ENCODE results near the gene OGDH.
"Not testable (repeated sequence)": the region's sequence is repeated elsewhere in the genome, so short reads cannot be mapped to it uniquely, and the experiment has no call there.

The OGDH gene

DNA sequence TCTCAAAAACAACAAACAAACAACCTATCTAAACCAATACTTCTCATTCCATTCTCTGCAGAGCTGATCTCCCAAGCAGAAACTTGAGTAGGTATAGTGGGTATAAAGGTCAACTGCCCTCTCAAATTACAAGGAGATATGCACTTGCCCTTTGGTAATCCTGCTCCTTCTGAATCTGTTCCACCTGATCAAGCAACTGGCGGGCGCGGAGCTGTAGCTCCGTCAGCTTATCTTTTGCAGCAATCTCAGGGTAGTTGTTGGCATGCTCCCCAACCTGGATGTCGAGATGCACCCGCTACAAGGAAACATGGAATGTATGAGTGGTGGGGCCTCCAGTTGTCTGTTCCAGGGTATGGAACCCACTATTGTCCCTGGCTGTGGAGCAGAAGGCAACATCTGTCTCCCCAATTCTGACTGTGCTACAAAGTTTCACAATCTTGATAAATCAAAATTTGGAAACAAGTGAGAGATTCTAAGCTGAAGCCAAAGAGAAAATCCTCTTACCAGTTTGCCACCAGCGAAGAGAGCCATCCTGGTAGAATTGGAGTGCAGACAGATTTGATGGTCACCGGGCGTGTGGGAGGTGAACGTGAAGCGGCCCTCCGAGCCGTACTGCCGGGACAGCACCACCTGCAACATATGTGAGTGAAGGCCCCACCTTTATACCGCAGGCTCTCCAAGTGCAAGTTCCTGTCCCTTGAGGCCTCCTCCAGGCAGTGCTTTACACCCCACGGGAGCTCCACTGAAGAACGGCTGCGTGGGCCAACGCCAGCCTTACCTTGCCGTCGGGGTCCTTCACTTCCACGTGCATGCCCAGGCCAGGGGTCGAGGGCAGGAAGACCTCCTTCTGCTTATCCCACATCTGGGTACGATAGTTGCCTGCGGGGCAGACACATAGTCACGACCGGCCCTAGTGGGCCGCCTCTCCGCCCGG is 25.2 kb upstream of the OGDH start:
- DNase-seq (ENCODE audit: low spot score) = no peak
- no peak for FAIRE-seq

DNA sequence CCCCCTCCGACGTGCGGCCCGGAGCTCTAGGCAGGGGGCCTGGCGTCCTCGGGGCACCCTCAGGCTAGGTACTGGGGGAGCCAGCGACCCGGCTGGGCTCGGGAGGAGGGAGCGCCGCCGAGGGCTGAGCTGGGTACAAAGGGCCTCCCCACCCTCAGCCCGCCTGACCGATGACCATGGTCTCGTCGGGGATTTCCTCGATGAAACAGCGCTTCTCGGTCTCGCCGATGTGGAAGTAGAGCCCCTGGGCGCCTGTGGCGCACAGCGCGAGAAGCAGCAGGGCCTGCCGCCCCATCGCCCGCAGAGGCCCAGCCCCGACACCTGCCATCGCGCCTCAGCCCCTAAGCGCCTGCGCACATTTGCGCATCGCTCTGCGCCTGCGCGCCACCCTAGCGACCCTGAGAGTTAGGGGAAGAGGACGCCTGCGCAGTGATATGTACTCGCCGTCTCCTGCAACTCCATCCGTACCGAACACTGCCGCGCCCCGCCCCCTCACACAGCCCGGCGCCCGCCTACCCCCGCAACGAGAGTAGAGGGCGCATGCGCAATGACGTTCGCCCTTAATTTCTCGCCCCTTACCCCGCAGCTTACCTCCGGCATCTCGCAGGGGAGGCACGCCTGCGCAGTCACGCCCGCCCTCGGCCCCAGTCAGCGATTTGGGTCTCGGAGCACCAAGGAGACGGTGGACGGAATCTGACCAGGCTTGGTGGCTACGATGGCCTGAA is 24.4 kb upstream of the OGDH start, which contains the start of gene TMED4:
Gene TMED4 (minus strand): TSS at position 353 of the 725 bp plus-strand sequence. CDS start 25 bp downstream, at position 328.
- DNase-seq (ENCODE audit: low spot score) (peak; percentile 100), FAIRE-seq (peak; percentile 98)

GRCh38 chr7:44583146-44583865 is 23.1 kb upstream of the OGDH start:
- DNase-seq (ENCODE audit: low spot score) (no peak), FAIRE-seq (no peak)

DNA sequence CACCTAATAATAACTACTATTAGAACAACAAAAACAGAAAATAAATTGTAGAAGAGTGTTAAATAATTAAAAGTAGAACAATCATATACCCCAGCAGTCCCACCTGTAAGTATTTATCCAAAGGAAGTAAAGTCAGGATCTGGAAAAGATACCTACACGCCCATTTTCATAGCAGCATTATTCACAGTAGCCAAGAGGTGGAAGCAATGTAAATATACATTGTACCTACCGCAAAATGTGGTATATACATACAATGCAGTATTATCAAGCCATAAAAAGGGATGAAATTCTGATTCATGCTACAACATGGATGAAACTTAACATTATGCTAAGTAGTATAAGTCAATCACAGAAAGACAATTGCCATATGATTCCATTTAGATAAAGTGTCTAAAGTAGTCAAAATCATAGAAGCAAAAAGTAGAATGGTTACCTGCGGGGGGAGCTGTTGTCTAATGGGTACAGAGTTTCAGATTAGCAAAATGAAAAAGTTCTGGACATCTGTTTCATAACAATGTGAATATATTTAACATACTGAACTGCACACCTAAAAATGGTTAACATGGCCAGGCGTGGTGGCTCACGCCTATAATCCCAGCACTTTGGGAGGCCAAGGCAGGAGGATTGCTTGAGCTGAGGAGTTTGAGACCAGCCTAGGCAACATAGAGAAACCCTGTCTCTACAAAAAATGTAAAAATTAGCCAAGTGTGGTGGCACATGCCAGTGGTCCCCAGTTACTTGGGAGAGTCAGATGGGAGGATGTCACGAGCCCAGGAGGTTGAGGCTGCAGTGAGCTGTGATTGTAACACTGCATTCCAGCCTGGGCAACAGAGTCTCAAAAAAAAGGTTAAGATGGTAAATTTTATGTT is 18.4 kb upstream of the OGDH start:
- FAIRE-seq (peak; percentile 74), DNase-seq (ENCODE audit: low spot score) (no peak)

- FAIRE-seq = no peak
- DNase-seq (ENCODE audit: low spot score) = no peak
These were observed 15.5 kb upstream of the OGDH start for GRCh38 chr7:44590910-44591309.

DNA sequence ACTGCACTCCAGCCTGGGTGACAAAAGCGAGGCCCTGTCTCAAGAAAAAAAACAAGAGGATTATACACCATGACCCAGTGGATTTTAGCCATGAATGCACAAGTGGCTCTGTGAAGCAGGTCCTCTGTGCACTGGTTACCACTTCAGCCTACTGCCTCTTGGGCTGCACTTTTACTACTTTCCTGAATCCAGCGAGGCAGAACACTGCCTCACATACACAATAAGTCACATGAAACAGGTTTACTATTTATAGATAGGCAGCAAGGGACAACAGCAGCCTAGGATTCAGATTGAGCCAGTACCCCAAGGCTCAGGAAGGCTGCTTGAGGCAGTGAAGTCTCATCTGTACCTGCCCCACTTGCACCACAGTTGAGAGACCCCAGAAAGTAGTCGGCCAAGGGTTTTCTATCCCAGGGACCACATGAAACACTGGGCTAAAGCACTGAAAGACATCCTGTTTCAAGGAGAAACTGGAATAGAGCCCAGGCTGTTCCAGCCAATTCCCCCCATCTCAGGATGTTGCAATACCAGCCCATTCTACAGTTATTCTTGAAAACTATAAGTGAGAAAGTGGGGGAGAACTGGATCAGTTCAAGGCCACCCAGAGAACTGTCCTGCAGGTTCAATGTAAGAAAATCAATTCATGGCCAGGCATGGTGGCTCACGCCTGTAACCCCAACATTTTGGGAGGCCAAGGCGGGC is 10.3 kb upstream of the OGDH start:
- no peak for FAIRE-seq
- no peak for DNase-seq (ENCODE audit: low spot score)

DNA sequence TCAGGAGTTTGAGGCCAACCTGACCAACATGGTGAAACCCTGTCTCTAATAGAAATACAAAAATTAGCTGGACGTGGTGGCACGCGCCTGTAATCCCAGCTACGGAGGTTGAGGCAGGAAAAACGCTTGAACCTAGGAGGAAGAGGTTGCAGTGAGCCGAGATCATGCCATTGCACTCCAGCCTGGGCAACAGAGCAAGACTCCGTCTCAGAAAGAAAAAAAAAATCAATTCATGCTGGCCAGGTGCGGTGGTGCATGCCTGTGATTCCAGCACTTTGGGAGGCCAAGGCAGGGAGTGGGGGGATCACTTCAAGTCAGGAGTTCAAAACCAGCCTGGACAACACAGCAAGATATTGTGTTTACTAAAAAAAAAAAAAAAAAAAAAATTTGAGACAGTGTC is 9.2 kb upstream of the OGDH start:
- DNase-seq (ENCODE audit: low spot score); FAIRE-seq: not testable (repeated sequence)

GRCh38 chr7:44599222-44599621 is 7.2 kb upstream of the OGDH start:
- DNase-seq (ENCODE audit: low spot score) (no peak), FAIRE-seq (no peak)

DNA sequence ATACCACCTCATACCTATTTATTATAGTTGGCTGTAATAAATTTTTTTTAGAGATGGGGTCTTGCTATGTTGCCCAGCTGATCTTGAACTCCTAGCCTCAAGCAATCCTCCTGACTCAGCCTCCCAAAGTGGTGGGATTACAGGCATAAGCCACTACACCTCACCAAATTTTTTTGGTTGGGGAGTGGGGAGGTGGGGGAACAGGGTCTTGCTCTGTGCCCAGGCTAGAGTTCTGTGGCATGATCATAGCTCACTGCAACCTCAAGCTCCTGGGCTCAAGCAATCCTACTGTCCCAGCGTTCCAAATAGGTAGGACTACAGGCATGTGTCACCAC is 3.9 kb upstream of the OGDH start:
- DNase-seq (ENCODE audit: low spot score) = no peak

GRCh38 chr7:44603193-44603592 is 3.2 kb upstream of the OGDH start:
- DNase-seq (ENCODE audit: low spot score) (no peak), FAIRE-seq (no peak)

More for the DNA sequence above, 3.9 kb upstream of the OGDH start:
- no peak for FAIRE-seq

- DNase-seq (ENCODE audit: low spot score) (no peak), FAIRE-seq (no peak)
These were observed 1.5 kb upstream of the OGDH start for GRCh38 chr7:44604941-44605340.

DNA sequence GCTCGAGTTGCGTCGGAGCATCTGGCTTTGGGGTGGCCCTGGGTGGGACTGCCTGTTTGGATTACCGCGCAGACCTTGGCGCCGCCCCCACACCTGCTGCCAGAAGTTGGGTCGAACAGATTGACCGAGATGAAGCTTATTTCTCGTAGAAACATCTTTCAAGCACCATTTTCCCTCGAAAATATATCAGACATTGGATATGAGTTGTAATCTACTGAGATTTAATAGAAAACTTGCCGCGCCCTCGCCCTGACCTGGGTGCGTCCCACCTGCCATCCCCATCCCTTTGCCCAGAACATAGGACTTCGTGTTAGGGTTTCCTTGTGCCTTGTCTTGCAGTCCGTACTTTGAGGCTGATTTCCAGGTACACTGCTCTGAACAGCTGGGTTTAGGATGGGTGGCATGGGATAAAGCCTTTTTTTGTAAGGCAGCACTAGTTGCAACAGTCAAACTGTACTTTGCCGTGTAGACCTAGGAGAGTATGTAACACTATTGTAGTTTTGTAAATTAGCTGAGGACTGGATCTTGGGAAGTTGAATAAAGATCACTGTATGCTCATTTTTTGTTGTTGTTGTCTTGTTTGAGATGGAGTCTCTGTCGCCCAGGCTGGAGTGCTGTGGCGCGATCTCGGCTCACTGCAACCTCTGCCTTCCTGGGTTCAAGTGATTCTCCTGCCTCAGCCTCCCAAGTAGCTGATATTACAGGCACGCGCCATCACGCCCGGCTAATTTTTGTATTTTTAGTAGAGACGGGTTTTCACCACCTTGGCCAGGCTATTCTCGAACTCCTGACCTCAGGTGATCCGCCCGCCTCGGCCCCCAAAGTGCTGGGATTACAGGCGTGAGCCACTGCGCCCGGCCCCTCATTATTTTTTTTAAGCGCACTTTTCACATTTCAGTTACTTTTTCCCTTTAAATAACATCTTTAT is 978 bp downstream of the OGDH start:
- no peak for FAIRE-seq

DNA sequence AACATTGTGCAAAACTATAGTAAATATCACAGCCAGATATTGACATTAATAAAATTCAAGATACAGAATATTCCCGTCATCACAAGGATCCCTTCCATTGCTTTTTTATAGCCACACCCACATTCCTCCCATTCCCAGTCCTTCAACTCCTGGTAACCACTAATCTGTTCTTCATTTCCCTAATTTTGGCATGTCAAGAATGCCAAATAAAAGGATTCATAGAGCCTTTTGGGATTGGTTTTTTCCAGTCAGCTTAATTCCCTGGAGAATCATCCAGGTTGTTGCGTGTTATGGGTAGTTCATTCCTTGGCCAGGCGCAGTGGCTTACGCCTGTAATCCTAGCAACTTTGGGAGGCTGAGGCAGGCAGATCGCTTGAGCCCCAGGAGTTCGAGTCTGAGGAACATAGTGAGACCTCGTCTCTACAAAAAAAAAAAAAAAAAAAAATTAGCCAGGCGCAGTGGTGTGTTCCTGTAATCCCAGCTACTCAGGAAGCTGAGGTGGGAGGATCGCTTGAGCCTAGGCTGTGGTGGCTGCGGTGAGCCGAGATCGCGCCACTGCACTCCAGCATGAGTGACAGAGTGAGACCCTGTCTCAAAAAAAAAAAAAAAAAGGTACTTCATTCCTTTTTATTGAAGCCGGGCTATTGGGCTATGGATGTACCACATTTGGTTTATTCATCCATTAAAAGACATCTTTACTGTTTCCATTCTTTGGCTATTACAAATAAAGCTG is 2.7 kb downstream of the OGDH start:
- FAIRE-seq (no peak), DNase-seq (ENCODE audit: low spot score) (no peak)

More for the DNA sequence above, 978 bp downstream of the OGDH start:
- DNase-seq (ENCODE audit: low spot score) = no peak

DNA sequence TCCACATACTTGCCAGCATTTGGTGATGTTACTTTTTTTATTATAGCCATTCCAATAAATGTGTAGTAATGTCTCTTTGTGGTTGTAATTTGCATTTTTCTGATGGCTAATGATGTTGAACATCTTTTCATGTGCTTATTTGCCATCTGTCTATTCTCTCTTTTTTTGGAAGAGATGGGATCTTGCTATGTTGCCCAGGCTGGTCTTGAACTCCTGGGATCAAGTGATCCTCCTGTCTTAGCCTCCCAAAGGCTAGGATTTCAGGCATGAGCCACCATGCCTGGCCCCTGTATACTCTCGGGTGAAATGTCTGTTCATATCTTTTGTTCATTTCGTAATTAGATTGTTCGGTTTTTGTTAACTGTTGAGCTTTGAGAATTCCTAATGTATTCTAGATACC is 3.4 kb downstream of the OGDH start:
- FAIRE-seq (no peak), DNase-seq (ENCODE audit: low spot score) (no peak)

DNA sequence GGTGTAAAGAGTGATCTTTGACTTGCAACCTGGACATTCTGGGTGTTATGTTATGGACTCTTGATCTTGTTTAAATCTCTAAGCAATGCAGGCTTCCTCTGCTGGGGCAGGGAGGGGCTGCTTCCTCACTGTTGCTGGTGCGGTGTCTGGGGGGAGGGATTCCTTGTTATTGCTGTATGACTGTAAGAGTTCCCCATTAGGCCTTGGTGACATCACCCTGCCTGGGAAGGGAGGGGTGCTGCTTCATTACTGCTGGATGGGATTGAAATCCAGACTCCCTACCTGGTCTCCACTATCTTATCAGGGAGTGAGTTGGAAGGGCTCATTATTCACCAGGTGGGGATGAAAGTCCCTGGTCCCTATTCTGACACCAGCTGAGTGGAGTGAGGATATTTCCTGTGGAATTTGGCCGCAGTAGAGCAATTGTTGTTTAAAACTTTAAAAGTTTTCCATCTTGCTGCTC is 8.8 kb downstream of the OGDH start:
- DNase-seq (ENCODE audit: low spot score) = no peak
- FAIRE-seq = no peak

- DNase-seq (ENCODE audit: low spot score) = no peak
- FAIRE-seq = no peak
These were observed 9.4 kb downstream of the OGDH start for GRCh38 chr7:44615793-44616192.

DNA sequence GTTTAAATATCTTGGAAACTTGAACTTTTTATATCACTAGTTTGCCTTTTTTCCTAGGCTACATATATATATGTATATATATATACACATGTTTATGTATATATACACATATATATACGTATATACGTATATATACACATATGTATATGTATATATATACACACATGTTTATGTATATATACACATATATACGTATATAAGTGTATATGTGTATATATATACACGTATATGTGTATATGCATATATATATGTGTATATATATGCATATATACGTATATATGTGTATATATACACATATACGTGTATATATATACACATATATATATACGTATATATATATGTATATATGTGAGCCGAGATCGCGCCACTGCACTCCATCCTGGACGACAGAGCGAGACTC is 10.1 kb downstream of the OGDH start:
- FAIRE-seq (no peak), DNase-seq (ENCODE audit: low spot score) (no peak)

DNA sequence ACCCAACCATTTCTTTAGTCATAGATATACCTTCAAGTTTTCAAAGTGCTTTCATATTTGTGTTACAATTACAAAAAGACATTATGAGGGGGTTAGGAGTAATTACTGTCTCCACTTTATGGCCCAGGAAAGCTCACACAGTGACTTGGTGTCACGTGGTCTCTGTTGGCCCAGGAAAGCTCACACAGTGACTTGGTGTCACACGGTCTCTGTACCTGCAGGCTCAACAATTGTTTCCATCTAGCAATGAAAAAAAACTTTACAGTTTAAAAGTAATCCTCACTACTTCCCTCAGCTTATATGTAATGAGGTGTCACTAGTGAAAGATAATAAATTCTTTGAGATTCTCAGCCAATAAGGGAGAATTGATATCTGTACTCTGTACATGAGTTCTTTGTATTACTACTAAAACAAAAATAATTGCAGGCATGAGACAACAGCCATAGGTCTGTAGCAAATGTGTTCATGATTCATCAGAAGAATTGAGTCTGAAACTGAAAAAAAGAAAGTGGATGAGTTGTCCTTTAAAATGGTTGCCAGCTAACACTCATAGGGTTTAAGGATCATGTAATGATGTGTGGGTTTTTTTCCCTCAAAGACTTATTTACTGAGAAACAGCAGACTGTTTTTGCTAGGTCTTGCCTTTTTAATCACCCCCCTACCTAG is 10.9 kb downstream of the OGDH start:
- FAIRE-seq (no peak), DNase-seq (ENCODE audit: low spot score) (no peak)
